Hematopoietic multipotent progenitor cell treated with erythropoietin and hydrocortisone succinate and interleukin-3 and kit ligand, for 17 days (in vitro differentiated cells): ENCODE results near the gene DCLRE1C.
"Not testable (repeated sequence)": the region's sequence is repeated elsewhere in the genome, so short reads cannot be mapped to it uniquely, and the experiment has no call there.

Experiments
- DNase-seq: peaks from one replicate; pipeline ENCODE4 v3.0.0-alpha.2; 2015; ENCODE audit warnings: low spot score

Gene DCLRE1C

DNA sequence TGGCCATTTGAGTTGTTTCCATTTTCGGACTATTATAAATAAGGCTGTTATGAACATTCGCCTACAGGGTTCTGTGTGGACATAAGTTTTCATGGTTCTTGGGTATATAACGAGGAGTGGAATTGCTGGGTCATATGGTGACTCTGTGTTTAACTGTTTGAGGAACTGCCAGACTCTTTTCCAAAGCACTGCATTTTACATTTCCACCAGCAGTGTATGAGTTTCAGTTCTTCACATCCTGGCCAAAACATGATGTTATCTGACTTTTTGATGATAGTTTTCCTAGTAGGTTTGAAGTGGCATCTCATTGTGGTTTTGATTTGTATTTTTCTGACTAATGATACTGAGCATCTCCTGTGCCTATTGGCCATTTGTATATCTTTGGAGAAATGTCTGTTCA lies 69.8 kb downstream of the DCLRE1C start:
- no peak for DNase-seq

DNA sequence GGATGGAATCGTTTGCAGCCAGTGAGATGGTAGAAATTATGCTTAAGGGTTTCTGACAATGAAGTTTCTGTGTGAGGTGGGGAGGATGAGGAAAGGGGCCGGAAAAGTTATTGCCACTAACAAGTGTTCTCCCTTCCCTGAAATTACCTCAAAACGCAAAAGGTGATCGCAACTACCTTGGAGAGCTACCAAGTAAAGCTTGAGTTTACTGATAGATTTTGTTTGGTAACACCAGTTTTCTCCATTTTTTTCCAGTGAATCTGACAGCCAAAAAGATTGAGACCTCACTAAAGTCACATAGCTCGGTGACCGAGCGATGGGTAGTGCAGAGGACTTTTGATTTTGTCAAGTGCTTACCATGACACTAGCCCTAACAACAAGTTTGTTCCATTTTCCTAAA lies 73.7 kb downstream of the DCLRE1C start:
- DNase-seq = no peak

DNA sequence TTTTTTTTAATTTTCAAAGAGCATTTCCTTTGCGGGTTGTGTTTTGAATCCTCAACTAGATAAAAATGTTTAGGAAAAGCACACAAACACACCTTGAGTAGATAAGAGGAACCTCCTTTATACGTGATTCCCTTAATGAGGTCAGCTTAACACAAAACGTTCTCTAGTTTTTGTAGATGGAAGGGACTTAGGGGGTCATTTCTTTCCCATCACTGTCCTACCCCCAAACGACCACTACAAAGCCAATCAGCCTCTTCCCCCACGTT lies 74.0 kb downstream of the DCLRE1C start:
- no peak for DNase-seq

DNA sequence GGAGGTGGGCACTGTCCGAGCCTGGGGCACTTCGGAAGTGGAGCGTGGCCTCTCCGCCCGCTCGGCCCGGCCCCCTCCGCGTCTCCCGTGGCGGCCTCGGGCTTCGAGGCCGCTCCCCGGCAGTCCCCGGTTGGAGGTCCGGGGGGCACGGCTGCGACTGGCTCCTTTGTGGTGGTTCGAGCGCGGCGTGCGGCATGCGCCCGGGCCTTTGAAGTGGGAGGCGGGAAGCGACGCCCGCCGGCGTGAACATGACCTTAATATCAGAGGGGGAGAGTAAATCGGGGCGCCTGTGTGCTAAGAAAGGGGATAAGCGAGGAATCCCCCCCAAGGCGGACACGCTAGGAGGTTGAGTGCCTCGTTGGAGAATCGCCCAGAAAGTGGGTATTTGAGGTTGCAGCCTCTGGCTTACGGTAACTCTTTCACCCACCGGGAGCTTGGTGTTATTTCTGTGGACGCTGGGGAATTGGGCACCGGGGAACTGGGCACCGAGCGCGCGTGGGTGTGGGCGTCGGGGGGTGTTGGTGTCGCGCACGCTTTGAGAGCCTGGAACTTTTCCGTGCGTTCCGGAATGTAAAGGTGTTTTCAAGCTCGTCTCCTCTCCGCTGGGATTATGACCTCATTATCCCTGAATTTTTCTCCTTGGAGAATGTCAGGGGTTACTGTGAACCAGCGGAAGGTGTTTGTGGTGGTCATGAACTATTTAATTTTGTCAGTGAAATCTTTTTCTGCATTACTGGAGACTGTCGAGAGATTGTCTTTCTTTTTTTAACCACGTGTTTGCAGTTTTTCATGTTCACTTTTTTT lies 74.6 kb downstream of the DCLRE1C start:
- DNase-seq = no peak

DNA sequence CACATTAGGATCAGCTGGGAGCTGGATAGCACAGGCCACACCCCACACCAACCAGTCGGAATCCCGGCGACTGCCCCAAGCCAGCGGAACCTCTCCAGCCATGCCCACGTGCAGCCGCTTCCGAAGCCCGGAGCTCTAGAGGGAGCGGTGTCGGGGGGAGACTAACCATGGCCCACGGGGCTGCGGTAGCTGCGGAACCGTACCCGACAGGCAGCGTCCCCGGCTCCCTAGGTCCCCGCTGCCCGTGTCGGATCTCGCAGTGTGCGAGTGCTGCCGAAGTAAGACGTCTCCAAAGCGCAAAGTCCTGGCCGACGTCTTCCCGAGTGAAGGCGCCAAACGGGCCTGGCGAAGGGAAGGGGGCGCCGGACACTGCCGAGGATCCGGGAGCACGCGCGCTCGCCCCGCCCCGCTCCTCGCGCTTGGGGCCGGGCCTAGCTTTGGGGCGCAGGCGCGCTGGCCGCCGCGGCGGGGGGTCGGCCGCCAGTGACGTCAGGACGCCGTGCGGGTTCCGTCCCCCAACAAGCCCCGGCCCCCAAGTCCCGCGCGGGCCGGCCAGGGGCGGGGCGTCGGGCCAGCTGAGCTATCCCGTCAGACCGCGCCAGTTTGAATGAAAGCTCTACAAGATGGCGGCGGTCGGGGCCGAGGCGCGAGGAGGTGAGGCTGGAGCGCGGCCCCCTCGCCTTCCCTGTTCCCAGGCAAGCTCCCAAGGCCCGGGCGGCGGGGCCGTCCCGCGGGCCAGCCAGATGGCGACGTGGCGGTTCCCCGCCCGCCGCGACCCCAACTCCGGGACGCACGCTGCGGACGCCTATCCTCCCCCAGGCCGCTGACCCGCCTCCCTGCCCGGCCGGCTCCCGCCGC lies 75.4 kb downstream of the DCLRE1C start, which contains the start of gene SUV39H2:
Gene SUV39H2, plus strand, starts transcription at position 601 of the 858 bp plus-strand sequence. Its CDS starts 23 bp downstream, at position 624.
- DNase-seq = peak; percentile 83

DNA sequence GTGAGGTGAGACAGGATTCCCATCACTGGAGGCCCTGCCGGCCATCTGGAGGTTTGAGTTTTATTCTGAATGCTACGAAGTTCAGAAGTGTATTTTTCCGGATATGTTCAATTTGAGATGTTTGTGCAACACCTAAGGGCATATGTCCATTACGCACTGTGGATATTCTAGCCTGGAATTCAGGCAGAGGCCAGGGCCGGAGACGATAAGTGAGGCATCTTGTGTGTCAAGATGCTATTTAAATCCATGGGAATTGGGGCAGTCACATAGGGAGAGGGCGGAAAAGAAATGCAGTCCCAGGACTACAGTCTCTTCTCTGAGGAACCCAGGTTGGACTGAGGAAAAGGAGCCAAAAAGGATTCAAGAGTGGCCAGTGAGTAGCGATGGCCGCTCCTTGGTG lies 77.1 kb downstream of the DCLRE1C start:
- DNase-seq = no peak

DNA sequence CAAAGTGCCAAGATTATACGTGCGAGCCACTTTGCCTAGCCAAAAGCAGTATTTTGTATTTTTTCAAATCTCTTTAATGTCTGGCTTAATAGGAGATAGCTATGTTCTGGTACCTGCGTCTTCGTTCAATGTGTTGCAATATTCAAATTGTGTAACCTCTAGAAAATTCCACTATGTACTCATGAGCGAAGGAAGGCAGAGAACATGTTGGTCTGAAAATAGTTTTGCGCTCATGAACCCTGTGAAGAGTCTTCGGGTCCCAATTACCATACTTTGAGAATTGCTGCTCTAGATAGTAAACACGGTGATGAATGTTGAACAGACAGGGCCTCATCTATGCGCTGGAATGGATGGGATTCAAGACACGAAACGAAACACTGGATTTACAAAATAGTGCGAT lies 78.0 kb downstream of the DCLRE1C start:
- no peak for DNase-seq

DNA sequence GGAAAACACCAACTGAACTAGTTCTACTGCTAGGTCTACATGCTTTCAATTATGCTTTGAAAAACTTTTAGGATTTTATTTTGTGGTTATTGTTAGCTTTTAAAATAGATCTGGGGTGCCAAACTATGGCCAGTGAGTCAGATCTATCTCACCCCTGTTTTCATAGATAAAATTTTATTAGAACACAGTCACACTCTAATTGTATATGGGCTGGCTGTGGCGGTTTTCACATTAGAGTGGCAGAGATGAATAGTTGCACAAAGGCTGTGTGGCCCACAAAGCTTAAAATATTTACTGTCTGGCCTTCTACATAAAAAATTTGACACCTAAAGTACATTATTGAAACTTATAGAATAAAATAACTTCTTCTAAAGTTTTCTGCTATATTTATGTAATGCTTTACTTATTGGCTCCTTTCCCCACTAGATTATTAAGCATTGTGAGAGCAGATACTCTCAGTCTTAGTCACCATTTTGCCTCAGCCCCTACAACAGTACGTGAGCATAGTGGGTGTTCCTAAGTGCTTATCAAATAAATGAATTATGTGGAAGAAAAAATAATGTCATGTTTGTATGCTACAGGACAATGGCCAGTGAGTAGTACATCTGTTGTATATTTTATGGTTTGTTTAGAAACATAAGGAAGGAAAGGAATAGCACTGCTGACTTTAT lies 80.7 kb downstream of the DCLRE1C start:
- no peak for DNase-seq

DNA sequence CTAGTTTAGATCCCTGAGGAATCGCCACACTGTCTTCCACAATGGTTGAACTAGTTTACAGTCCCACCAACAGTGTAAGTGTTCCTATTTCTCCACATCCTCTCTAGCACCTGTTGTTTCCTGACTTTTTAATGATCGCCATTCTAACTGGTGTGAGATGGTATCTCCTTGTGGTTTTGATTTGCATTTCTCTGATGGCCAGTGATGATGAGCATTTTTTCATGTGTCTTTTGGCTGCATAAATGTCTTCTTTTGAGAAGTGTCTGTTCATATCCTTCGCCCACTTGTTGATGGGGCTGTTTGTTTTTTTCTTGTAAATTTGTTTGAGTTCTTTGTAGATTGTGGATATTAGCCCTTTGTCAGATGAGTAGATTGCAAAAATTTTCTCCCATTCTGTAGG lies 89.0 kb downstream of the DCLRE1C start:
- DNase-seq = not testable (repeated sequence)

DNA sequence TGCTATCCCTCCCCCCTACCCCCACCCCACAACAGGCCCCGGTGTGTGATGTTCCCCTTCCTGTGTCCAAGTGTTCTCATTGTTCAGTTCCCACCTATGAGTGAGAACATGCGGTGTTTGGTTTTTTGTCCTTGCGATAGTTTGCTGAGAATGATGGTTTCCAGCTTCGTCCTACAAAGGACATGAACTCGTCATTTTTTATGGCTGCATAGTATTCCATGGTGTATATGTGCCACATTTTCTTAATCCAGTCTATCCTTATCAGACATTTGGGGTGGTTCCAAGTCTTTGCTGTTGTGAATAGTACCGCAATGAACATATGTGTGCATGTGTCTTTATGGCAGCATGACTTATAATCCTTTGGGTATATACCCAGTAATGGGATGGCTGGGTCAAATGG lies 89.4 kb downstream of the DCLRE1C start:
- not testable (repeated sequence) for DNase-seq

DNA sequence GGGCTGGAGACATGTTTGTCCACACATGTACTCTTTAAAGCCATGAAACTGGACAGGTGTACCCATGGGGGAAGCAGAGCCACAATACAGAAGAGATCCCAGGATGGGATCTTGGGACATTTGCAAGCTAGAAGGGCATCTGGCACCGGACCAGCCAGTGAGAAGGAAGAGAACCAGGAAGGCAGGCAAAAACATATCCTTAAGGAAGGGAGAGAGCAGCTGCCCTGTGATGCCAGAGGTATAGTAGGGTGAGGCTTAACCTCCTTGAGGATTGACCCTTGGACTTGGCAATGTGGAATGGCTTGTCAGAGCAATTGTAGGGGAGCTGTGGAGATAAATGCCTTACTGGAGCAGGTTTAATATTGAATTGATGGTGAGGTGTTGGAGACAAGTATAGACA lies 93.1 kb downstream of the DCLRE1C start:
- no peak for DNase-seq

DNA sequence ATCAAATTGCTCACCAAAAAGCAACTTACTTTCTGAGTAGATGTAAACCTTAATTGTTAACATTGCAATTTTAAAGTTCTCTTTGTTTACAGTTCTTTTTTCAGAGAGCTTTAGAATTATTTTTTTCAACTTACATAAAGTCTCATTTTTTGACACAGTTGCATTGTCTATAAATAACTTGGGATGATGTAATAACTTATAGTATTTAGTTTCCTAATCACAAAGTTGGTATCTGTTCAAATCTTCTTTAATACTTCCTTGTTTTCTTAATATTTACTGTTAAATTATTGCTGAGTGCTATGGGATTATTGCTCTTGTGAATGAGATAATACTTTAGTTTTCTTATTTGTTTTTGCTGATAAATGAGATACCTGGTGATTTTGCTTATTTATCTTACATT lies 94.1 kb downstream of the DCLRE1C start:
- DNase-seq = no peak

DNA sequence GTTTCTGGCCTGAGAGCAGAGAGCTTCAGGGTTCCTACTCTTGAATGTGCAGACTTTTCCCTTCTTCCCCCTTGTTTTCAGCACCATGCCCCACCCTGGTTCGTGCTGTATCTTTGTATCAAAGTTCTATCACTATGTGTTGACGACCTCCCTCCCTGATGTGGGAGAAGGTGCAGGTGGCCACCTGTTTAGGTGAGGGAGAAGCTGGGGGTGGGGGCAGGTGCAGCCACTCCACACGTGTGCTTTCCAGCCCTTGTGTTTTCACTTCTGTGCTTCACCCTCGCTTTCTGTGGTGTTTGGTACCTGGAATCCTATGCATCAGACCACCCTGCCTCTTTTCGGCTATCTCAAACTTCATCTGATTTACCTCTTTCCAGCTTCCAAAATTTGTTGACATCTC lies 94.9 kb downstream of the DCLRE1C start:
- no peak for DNase-seq

DNA sequence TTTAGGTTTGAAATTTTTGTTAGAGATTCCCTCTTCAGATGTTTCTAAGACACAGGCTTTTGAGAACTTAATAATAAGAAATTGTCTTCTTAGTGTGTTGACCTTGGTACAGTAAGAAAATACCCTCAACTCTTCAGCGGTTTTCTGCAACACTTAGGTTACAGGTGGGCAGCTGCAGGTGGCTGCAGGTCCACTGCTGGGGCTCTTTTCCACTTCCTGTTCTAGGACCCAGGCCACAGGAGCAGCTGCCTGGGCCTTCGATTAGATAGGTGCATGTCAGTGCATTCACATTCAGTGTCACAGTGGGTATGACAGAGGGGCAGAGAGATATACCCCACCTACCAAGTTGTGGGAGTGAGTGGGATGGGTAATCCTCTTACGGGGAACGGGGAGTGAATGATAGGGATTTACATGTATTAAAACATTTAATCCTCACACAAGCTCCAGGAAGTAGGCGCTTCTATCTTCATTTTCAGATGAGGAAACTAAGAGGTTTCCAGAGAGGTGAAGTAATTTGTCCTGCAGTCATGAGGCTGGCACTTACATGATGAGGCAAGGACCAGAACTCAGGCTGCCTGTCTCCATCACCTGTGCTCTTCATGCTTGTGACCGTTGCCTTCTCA lies 95.4 kb downstream of the DCLRE1C start:
- no peak for DNase-seq

DNA sequence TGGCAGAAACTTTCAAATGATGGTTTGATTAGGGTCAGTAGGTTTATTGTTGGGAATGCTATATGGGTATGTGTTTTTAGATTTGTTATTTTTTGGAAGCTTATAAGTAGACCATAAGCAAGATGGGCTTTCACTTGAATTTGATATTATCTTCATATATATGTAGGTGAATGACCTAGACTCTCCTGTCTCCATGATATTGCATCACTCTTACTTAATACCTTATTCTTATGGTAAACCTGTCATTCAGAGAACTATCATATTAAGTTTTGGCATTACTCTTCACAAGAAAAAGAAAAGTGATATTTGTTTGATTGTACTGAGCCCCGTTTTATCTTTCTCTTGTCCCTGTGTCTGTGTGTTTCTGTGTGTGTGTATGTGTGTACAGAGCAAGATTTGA lies 98.4 kb downstream of the DCLRE1C start:
- no peak for DNase-seq

DNA sequence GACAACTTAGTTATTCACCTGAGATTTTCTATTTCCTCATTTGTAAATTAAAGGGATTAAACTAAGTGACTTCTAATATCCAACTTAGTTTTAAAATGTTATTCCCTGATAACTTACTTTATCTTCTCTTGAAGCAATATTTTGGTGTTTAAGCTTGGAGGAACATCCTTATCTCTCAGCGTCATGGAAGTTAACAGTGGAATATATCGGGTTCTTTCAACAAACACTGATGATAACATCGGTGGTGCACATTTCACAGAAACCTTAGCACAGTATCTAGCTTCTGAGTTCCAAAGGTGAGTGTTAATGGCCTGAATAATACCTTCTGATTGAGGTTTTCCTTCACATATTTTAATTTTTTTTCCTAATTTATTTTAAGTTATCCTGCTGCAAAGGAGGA lies 101.7 kb downstream of the DCLRE1C start:
- DNase-seq = no peak
